ENCODE results near the gene NT5C1A.

Gene NT5C1A

GRCh38 chr1:39633422-39633821 is 38.5 kb downstream of the NT5C1A start:
- DNase-seq: no peak

- DNase-seq: no peak
Observed at GRCh38 chr1:39632682-39633417, 39.1 kb downstream of the NT5C1A start.

GRCh38 chr1:39632323-39632681 is 39.6 kb downstream of the NT5C1A start:
- DNase-seq: no peak

GRCh38 chr1:39631361-39632322 is 40.3 kb downstream of the NT5C1A start:
- DNase-seq: no peak

- DNase-seq: no peak
Observed at GRCh38 chr1:39628807-39629350, 43.0 kb downstream of the NT5C1A start.

GRCh38 chr1:39626646-39627045 is 45.3 kb downstream of the NT5C1A start:
- no peak for DNase-seq

GRCh38 chr1:39625462-39626273 is 46.2 kb downstream of the NT5C1A start:
- no peak for DNase-seq

- no peak for DNase-seq
Observed at GRCh38 chr1:39625009-39625408, 46.9 kb downstream of the NT5C1A start.

- DNase-seq: no peak
Observed at GRCh38 chr1:39623053-39623452, 48.9 kb downstream of the NT5C1A start.

- DNase-seq: no peak
Observed at GRCh38 chr1:39622427-39622826, 49.5 kb downstream of the NT5C1A start.

GRCh38 chr1:39620659-39621165 is 51.2 kb downstream of the NT5C1A start:
- no peak for DNase-seq

GRCh38 chr1:39617488-39618049 is 54.3 kb downstream of the NT5C1A start:
- no peak for DNase-seq

- DNase-seq: no peak
Observed at GRCh38 chr1:39615086-39615673, 56.7 kb downstream of the NT5C1A start.

GRCh38 chr1:39614488-39614887 is 57.4 kb downstream of the NT5C1A start:
- DNase-seq: no peak

GRCh38 chr1:39613250-39613649 is 58.7 kb downstream of the NT5C1A start:
- DNase-seq: no peak

- DNase-seq: peak; percentile 74
Observed at GRCh38 chr1:39609618-39610331, 62.1 kb downstream of the NT5C1A start.

Measured in OCI-M1 (cell line).